GM13977 (cell line): Measurements from ENCODE around the gene HOXD12.

Experiments
- DNase-seq: peaks from one replicate; pipeline ENCODE4 v3.0.0; 2012; ENCODE audit warnings: low spot score
- in situ Hi-C: fragments of 300-500 bp; cut with MboI; formaldehyde crosslinking; loops from one replicate; pipeline ENCODE4 v1.12.0; 2022; ENCODE audit warnings: low sequenced_read_pairs, low pct_unique_long_range_greater_than_20kb, mixed read lengths, inconsistent platforms; ENCODE audit not compliant: unreplicated experiment
- TF ChIP-seq, protein P1 (sequence below): IDR thresholded peaks from 2 replicates; pipeline ENCODE4 v1.5.1; 2012; ENCODE audit warnings: mild to moderate bottlenecking, control low read depth; ENCODE audit not compliant: insufficient read depth; ENCODE audit errors: extremely low read depth, missing control alignments

Gene HOXD12

DNA sequence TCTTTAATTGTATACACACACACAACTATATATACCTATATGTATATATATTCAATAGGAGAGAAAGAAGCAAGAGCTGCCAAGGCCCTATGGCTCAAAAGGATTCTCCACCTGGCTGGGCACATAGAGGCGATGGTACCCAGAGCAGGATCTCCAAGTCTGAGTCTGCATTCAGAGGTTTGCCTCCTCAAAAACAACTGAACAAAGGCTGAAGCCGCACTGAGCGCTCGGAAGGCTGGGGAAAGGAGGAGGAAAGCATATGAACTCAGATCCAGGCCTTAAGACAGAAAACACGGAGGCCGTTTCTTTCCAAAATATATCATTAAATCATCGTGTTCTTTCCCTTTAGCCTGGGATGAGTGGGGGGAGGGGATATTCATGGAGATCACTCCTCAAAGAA lies 3.6 kb downstream of the HOXD12 start:
- in situ Hi-C loops: loop anchor here (25.0 kb wide), 1 partner anchor 741 kb away; no protein-coding TSS in a partner anchor
- TF ChIP-seq, protein P1, sequence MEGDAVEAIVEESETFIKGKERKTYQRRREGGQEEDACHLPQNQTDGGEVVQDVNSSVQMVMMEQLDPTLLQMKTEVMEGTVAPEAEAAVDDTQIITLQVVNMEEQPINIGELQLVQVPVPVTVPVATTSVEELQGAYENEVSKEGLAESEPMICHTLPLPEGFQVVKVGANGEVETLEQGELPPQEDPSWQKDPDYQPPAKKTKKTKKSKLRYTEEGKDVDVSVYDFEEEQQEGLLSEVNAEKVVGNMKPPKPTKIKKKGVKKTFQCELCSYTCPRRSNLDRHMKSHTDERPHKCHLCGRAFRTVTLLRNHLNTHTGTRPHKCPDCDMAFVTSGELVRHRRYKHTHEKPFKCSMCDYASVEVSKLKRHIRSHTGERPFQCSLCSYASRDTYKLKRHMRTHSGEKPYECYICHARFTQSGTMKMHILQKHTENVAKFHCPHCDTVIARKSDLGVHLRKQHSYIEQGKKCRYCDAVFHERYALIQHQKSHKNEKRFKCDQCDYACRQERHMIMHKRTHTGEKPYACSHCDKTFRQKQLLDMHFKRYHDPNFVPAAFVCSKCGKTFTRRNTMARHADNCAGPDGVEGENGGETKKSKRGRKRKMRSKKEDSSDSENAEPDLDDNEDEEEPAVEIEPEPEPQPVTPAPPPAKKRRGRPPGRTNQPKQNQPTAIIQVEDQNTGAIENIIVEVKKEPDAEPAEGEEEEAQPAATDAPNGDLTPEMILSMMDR: no peak
- no peak for DNase-seq

- DNase-seq: no peak
- in situ Hi-C loops: loop anchor here (25.0 kb wide), 1 partner anchor 742 kb away; no protein-coding TSS in a partner anchor
- TF ChIP-seq, protein P1: no peak
These were observed 4.2 kb downstream of the HOXD12 start for GRCh38 chr2:176103742-176104315.

DNA sequence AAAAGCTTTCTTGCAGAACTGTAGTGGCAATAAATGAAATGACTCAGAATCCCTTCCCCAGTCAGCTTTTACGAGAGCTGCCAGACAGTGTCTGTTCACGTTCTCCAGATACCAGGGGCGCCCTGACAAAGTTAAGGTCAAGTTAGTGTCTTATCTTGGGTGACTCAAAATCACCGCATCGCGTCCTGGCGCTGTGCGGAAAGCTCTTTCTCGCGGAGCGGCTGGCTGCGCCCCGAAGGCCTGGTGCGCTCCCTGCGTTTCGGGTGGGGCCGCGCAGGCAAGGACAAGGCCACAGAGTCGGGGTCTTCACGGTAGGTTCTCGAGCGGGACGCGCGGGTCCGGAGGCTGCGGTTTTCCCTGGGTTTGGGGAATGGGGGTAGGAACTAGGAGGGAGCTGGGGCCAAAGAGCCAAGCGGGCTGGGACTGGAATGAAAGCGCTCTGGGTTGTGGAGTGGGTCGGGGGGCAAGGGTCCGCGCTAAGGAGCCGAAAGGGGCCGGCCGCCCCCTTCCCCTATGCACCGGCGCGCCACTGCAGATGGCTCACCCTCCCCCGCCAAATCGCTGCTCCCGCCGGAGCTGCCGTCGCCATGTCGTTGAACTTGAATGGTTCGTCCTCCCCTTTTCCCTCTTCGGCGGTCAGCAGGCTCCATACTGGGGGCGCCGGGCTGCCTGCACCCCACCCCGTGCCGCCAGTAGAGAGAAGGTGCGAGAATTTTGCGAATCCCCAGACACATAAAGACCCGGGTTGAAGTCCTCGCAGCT lies 4.9 kb downstream of the HOXD12 start:
- in situ Hi-C loops: loop anchor here (25.0 kb wide), 1 partner anchor 742 kb away; no protein-coding TSS in a partner anchor
- TF ChIP-seq, protein P1: no peak
- DNase-seq: no peak

- in situ Hi-C loops: loop anchor here (25.0 kb wide), 1 partner anchor 743 kb away; no protein-coding TSS in a partner anchor
- DNase-seq: no peak
- TF ChIP-seq, protein P1: no peak
These were observed 5.6 kb downstream of the HOXD12 start for GRCh38 chr2:176105078-176105729.

DNA sequence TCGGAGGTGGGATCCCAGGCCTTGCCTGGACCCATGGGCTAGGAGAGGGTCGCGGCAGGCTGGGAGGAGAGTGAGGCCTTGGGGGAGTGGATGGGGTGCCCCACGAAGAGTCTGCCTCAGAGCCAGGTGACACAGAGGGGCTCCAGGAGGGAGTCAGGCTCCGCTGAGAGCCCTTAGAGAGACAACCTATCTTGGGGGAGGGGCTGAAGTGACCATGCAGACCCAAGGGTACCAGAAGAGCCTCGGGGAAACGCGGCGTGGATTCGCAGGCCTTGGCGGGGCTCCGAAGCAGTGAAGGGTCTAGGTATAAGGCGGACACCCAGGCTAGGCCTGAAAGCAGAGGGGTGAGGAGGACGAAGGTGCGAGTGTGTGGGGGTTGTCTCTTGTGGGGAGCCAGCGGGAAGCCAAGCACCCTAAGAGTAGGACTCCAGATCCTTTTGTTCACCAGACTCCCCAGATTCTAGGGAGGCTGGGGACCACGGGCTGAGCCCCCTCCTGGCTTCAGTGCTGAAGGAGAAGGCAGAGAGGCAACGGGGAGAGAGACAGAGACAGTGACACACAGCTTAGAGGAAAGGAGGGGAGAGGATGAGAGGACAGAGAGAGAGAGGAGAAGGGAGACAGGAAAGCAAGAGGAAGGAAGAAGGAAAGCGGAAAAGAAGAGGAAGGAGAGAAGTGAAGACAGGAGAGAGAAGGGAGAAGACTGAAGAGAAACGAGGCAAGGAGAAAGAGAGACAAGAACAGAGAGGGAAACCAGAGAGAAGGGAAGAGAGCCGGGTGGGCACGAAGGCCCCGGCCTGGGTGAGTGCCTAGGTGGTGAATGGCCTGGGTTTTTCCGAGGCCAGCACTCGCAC lies 6.4 kb downstream of the HOXD12 start:
- in situ Hi-C loops: loop anchor here (25.0 kb wide), 1 partner anchor 744 kb away; no protein-coding TSS in a partner anchor
- DNase-seq: no peak
- TF ChIP-seq, protein P1: no peak
